B cell (primary cell): Measurements from ENCODE around the gene MVB12B. TPM values are rescaled to one million over a fixed set of nuclear protein-coding genes. Genes with fewer than 3 reads are reported as not detected.

Source experiments
- ATAC-seq: fragments of 200-7000 bp; cut with Tn5 transposase; one replicate; pipeline ENCODE4 v1.10.0; 2021; ENCODE audit warnings: low read depth, mild to moderate bottlenecking, moderate number of reproducible peaks, moderate library complexity
- CTCF ChIA-PET: fragments of 350-600 bp; sonication (Branson Sonifier 250); formaldehyde crosslinking; loops from one replicate; lab custom pipeline; 2021; ENCODE audit warnings: antibody characterized with exemption, inconsistent platforms; lab: Charles Lee
- POLR2A ChIA-PET: fragments of 350-600 bp; sonication (Branson Sonifier 250); formaldehyde crosslinking; loops from one replicate; lab custom pipeline; 2021; ENCODE audit warnings: antibody characterized with exemption; lab: Charles Lee
- DNase-seq: peaks from one replicate; pipeline ENCODE4 v3.0.0; 2013
- H2AFZ ChIP-seq: 2 replicates; pipeline ENCODE4 v1.6.1; 2012; ENCODE audit warnings: mild to moderate bottlenecking, low read depth, low read length; ENCODE audit not compliant: insufficient read depth, poor library complexity, severe bottlenecking
- H3K27ac ChIP-seq, 2 donors: 1 replicate in 1 of 2; 2 replicates in 1 of 2; pipeline ENCODE4 v1.5.1; 2012 to 2013; ENCODE audit warnings: low read length in 2 of 2, mild to moderate bottlenecking in 2 of 2, moderate library complexity in 1 of 2
- H3K27me3 ChIP-seq, 4 experiments: fragments of 200-600 bp in 1 of 4; sonication (generic) in 1 of 4; replicated peaks in 1 of 4; 1 replicate in 2 of 4; 2 replicates in 2 of 4; pipeline versions ENCODE4 v1.6.1 to v1.7.0; 2013 to 2016; ENCODE audit warnings: low read length in 3 of 4, mild to moderate bottlenecking in 2 of 4, mixed read lengths in 1 of 4, moderate library complexity in 1 of 4; ENCODE audit not compliant: insufficient read depth in 4 of 4, control insufficient read depth in 3 of 4; ENCODE audit errors: control extremely low read depth in 1 of 4
- H3K36me3 ChIP-seq, 2 experiments: replicated peaks in 1 of 2; 1 replicate in 1 of 2; 2 replicates in 1 of 2; pipeline versions ENCODE4 v1.6.1 to v1.7.1; 2013; ENCODE audit warnings: low read length in 1 of 2; ENCODE audit not compliant: insufficient read depth in 2 of 2, control insufficient read depth in 1 of 2; ENCODE audit errors: control extremely low read depth in 1 of 2, extremely low read depth in 1 of 2
- H3K4me1 ChIP-seq, 2 donors: fragments of 200-600 bp in 1 of 2; sonication (generic) in 1 of 2; 1 replicate in 1 of 2; 2 replicates in 1 of 2; pipeline versions ENCODE4 v1.5.1 to v1.6.1; 2013 to 2017; ENCODE audit warnings: low read length in 2 of 2; ENCODE audit not compliant: control insufficient read depth in 2 of 2, insufficient read depth in 2 of 2
- H3K4me2 ChIP-seq: replicated peaks from 2 replicates; pipeline ENCODE3; 2012; ENCODE audit warnings: mild to moderate bottlenecking, low read depth, low read length; ENCODE audit not compliant: poor library complexity, severe bottlenecking
- H3K4me3 ChIP-seq, 5 experiments: fragments of 200-600 bp in 1 of 5; sonication (generic) in 1 of 5; 1 replicate in 3 of 5; 2 replicates in 2 of 5; pipeline versions ENCODE4 v1.5.1 to v1.7.0; 2011 to 2016; ENCODE audit warnings: low read length in 4 of 5, mild to moderate bottlenecking in 4 of 5, low read depth in 2 of 5, control low read depth in 1 of 5, moderate library complexity in 1 of 5; ENCODE audit not compliant: insufficient read depth in 1 of 5; ENCODE audit errors: control extremely low read depth in 1 of 5, extremely low read depth in 1 of 5
- H3K79me2 ChIP-seq: fragments of 200-600 bp; sonication (generic); one replicate; pipeline ENCODE4 v1.6.0; 2016; ENCODE audit warnings: low read length; ENCODE audit not compliant: control insufficient read depth, insufficient read depth
- H3K9ac ChIP-seq: fragments of 200-600 bp; sonication (generic); 2 replicates; pipeline ENCODE4 v1.6.1; 2017; ENCODE audit warnings: mild to moderate bottlenecking, low read length, moderate library complexity
- H3K9me3 ChIP-seq, 3 donors: one replicate each; pipeline versions ENCODE4 v1.6.1 to v1.7.1; 2013; ENCODE audit warnings: low read length in 2 of 3; ENCODE audit not compliant: control insufficient read depth in 2 of 3, insufficient read depth in 1 of 3; ENCODE audit errors: control extremely low read depth in 1 of 3
- H4K20me1 ChIP-seq: 2 replicates; pipeline ENCODE4 v1.6.0; 2012; ENCODE audit warnings: mild to moderate bottlenecking, low read length; ENCODE audit not compliant: insufficient read depth, control insufficient read depth, poor library complexity, severe bottlenecking
- H3K27ac Mint-ChIP-seq: one replicate; pipeline ENCODE4 v1.8.0; 2021; ENCODE audit warnings: mixed read lengths
- H3K27me3 Mint-ChIP-seq: one replicate; pipeline ENCODE4 v1.8.0; 2021; ENCODE audit warnings: mixed read lengths
- H3K4me1 Mint-ChIP-seq: one replicate; pipeline ENCODE4 v1.8.0; 2021; ENCODE audit warnings: mixed read lengths
- H3K4me3 Mint-ChIP-seq: one replicate; pipeline ENCODE4 v1.8.0; 2021; ENCODE audit warnings: mixed read lengths
- H3K9me3 Mint-ChIP-seq: one replicate; pipeline ENCODE4 v1.8.0; 2022; ENCODE audit warnings: mixed read lengths; ENCODE audit not compliant: insufficient read depth
- EZH2 ChIP-seq: IDR thresholded peaks from 2 replicates; pipeline ENCODE4 v1.6.1; 2012; ENCODE audit warnings: borderline replicate concordance, low read depth, mild to moderate bottlenecking, moderate library complexity, low read length; ENCODE audit not compliant: insufficient read depth, poor library complexity, severe bottlenecking
- WGBS: methylation state at CpG from one replicate; pipeline ENCODE4 v1.1.5; 2013; ENCODE audit warnings: missing lambda C conversion rate; ENCODE audit not compliant: insufficient coverage; 5-methylcytosine and 5-hydroxymethylcytosine counted together
- intact Hi-C: fragments of 100-400 bp; cut with micrococcal nuclease; formaldehyde crosslinking; loops from one replicate; pipeline ENCODE4 v1.10.0; 2022
- polyA plus RNA-seq: library from polyadenylated mRNA; depleted of rRNA; stranded (reverse); fragments of >200 nt; gene quantifications from 2 replicates; pipeline ENCODE4 v1.2.3, GENCODE V29; 2012
- total RNA-seq, 2 donors: library from RNA; stranded (reverse); fragments of 120-200 nt in 1 of 2; gene quantifications; 1 replicate in 1 of 2; 2 replicates in 1 of 2; pipeline versions ENCODE4 v1.2.3 to v1.2.4, GENCODE V29; 2013 to 2022
- TF ChIP-seq, protein P1 (sequence below): fragments of 200-600 bp; IDR thresholded peaks from one replicate; pipeline ENCODE4 v1.8.0; 2022; ENCODE audit warnings: antibody characterized with exemption, mild to moderate bottlenecking

MVB12B gene
- total and polyA plus RNA-seq, 2 donors (not counting 1 experiment from before 2014, with no cell fraction given), result 1.2 to 9.8 TPM

DNA sequence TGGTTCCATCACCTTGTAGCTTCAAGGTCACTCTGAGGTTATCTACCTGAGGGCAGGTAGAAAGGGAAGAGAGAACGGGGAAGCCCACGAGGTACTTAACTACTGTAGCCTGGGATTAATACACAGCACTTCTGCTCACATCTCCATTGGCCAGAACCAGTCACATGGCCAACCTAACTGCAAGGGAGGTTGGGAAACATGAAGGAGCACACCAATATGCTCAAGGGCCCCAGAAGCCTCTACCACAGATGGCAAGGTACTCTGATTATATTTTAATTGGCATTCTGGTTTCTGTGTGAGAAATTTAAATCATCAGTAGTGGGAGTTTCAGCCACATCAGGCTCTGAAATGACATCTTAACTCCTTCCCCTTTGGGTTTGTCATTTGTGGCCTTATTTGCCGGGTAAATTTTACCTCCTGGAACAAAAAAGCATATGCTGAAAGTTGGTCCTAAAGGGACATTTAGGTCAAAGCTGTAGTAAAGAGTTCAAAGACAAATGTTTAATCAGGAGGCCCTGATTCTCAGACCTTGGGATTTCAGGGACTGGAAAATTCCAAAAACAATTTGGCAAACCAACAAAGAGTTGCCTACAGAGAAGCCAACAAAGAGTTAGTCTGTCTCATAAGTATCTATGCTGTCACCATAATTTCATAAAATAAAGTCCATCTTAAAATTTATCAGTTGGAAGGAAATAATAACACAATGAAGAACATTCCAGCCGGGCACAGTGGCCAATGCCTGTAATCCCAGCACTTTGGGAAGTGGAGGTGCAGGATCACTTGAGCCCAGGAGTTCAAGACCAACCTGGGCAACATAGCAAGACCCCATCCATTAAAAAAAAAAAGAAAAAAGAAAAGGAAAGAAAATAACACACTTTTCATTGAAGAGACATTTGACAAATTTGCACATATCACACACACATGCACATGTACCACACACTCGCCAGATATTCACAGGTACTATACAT, 13.8 kb upstream of the MVB12B start:
- Histone ChIP-seq H3K27me3 (peaks cover 0 to 4% (median 0%) of the 10 kb centered on the region in 4 experiments), H3K9me3 (no peaks in the 10 kb centered on the region), H3K4me1 (peaks cover 13 to 16% of the 10 kb centered on the region in 2 donors), H3K27ac (no peak overlapping the region), H3K36me3 (no peaks in the 10 kb centered on the region), H4K20me1 (no peaks in the 10 kb centered on the region), H3K9ac (no peak overlapping the region), H2AFZ (no peak overlapping the region), H3K4me2 (no peak overlapping the region), H3K4me3 (no peak overlapping the region), H3K79me2 (no peaks in the 10 kb centered on the region)
- 100% methylated on average over 1 of the region's 5 CpGs for WGBS
- ChIA-PET POLR2A (no interaction called here), CTCF (interaction anchor here (1.2 kb wide), 1 partner anchor 86 kb away, joined by 3 read pairs; no protein-coding TSS in a partner anchor)
- no peak for ATAC-seq
- DNase-seq, result no peak
- no peak for TF ChIP-seq EZH2
- TF ChIP-seq, protein P1, sequence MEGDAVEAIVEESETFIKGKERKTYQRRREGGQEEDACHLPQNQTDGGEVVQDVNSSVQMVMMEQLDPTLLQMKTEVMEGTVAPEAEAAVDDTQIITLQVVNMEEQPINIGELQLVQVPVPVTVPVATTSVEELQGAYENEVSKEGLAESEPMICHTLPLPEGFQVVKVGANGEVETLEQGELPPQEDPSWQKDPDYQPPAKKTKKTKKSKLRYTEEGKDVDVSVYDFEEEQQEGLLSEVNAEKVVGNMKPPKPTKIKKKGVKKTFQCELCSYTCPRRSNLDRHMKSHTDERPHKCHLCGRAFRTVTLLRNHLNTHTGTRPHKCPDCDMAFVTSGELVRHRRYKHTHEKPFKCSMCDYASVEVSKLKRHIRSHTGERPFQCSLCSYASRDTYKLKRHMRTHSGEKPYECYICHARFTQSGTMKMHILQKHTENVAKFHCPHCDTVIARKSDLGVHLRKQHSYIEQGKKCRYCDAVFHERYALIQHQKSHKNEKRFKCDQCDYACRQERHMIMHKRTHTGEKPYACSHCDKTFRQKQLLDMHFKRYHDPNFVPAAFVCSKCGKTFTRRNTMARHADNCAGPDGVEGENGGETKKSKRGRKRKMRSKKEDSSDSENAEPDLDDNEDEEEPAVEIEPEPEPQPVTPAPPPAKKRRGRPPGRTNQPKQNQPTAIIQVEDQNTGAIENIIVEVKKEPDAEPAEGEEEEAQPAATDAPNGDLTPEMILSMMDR, result no peak
- H3K4me1 Mint-ChIP-seq, result peaks cover 18% of the 10 kb centered on the region
- no peaks in the 10 kb centered on the region for H3K9me3 Mint-ChIP-seq
- no peak overlapping the region for H3K27ac Mint-ChIP-seq
- peaks cover 26% of the 10 kb centered on the region for H3K27me3 Mint-ChIP-seq
- H3K4me3 Mint-ChIP-seq, result no peak overlapping the region
- intact Hi-C loops, result no loop called here
